22Rv1 (cell line): ENCODE measurements around the gene HMGN4.

ENCODE experiments used
- H3K27ac ChIP-seq: fragments of 450-650 bp; 2 replicates; pipeline ENCODE4 v1.5.1; 2017
- ZFX ChIP-seq: fragments of 450-650 bp; IDR thresholded peaks from 2 replicates; pipeline ENCODE4 v1.6.1; 2017; ENCODE audit warnings: antibody characterized with exemption, borderline replicate concordance
- TF ChIP-seq, protein P1 (sequence below): fragments of 450-650 bp; IDR thresholded peaks from 2 replicates; pipeline ENCODE4 v1.5.1; 2017; ENCODE audit warnings: mild to moderate bottlenecking

HMGN4 gene

DNA sequence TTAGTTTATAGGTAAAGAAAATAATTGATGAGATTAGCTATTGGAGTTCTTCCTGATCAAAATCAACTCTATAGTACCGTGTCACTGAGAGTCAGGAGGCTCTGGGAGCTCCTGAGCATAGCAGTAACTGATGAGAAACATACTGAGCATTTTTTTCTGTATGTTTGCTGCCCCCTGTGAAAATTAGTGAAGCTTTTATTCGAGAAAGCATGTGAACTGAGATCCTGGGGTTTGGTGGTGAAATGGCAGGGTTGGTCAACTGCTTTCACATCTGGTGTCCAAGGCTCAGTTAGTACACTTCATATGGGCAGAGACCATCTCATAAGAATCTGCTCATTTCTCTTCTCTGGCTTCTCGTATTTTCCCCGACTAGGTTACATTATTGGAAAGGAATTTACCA lies 54.5 kb downstream of the HMGN4 start:
- H3K27ac ChIP-seq: no peak overlapping the region
- TF ChIP-seq, protein P1, sequence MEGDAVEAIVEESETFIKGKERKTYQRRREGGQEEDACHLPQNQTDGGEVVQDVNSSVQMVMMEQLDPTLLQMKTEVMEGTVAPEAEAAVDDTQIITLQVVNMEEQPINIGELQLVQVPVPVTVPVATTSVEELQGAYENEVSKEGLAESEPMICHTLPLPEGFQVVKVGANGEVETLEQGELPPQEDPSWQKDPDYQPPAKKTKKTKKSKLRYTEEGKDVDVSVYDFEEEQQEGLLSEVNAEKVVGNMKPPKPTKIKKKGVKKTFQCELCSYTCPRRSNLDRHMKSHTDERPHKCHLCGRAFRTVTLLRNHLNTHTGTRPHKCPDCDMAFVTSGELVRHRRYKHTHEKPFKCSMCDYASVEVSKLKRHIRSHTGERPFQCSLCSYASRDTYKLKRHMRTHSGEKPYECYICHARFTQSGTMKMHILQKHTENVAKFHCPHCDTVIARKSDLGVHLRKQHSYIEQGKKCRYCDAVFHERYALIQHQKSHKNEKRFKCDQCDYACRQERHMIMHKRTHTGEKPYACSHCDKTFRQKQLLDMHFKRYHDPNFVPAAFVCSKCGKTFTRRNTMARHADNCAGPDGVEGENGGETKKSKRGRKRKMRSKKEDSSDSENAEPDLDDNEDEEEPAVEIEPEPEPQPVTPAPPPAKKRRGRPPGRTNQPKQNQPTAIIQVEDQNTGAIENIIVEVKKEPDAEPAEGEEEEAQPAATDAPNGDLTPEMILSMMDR: no peak
- no peak for TF ChIP-seq ZFX

DNA sequence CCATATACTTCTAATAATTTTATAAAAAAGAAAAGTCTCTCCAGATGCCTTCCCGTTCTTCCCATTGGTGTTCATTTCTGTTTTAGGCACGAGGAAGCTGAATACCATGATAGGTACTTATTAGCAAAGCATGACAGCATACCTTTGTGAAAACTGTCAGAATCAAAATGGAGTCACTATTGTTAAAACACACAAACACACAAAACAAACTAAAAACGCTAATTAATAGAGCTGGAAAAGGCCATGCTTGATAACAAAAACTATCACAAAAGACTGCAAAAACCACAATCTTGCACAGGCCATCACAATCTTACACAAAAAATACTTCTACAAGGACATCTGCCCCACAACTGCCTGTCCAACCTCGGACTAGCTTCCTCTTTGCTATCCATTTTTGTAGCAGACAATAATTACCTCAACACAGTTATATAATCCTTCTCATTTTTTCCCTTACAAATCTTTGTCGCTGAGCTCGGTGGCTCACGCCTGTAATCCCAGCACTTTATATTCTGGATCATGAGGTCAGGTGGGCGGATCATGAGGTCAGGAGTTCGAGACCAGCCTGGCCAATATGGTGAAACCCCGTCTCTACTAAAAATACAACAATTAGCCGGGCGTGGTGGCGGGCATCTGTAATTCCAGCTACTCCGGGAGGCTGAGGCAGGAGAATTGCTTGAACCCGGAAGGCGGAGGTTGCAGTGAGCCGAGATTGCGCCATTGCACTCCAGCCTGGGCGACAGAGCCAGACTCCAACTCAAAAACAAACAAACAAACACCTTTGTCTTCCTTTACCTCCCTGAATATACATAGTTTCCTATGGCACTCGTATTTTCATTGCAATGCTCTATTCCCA lies 55.3 kb downstream of the HMGN4 start:
- no peak overlapping the region for H3K27ac ChIP-seq
- TF ChIP-seq ZFX: no peak
- TF ChIP-seq, protein P1: no peak

DNA sequence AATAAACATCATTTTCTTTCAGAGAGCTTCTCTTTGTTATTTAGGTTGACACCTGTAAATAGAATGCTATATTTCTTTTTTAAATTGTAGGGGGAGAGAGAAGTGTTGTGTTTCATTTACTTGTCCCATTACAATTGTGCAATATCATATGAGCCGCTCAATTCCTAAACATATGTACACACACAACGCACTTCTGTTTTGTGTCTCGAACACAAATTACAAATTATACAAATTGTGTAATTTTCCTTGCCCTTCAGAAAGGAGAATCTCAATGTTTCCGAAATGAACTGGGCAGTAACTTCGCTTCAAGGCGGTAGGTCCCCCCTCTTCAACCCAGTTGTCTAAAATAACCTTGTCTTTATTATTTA lies 55.9 kb downstream of the HMGN4 start:
- H3K27ac ChIP-seq: no peak overlapping the region
- TF ChIP-seq ZFX: no peak
- TF ChIP-seq, protein P1: no peak

DNA sequence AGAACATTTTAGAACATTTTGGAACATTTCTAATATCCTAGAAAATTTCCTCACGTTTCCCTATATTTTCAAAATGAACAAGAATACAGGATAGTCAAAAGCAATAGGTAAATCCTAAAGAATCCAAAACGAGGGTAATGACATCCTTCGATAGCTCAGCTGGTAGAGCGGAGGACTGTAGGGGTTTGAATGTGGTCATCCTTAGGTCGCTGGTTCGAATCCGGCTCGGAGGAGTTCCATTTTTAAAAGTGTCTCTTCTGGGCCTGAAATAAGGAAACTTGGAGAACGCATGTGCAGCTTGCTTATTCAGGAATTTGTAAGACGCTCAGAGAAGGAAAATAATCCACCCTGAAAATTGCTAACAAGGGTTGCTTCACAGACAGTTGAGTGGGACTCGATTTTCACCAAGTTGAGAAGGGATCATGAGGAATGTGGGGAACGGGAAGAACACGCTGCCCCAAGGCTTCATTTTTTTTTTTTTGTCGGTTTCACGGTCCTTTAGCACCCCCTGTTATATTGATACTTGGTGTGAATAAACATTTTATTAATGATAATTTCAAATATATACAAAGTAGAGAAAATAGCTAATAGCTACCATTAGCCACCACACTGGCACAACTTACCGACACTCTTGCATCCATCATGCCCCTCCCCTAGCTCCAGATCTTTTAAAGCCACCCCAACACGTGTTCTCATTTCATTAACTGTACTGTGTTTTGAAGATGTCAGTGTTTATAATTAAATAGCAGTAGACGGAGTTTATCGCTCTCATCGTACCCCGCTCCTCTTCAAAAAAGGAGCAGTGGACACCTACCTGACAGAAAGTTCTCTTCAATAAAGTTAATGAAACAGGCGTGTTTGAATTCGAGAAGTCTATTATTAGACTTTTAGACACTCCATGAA lies 56.8 kb downstream of the HMGN4 start:
- H3K27ac ChIP-seq: peak overlapping the region; percentile 87
- TF ChIP-seq ZFX: no peak
- TF ChIP-seq, protein P1: no peak

DNA sequence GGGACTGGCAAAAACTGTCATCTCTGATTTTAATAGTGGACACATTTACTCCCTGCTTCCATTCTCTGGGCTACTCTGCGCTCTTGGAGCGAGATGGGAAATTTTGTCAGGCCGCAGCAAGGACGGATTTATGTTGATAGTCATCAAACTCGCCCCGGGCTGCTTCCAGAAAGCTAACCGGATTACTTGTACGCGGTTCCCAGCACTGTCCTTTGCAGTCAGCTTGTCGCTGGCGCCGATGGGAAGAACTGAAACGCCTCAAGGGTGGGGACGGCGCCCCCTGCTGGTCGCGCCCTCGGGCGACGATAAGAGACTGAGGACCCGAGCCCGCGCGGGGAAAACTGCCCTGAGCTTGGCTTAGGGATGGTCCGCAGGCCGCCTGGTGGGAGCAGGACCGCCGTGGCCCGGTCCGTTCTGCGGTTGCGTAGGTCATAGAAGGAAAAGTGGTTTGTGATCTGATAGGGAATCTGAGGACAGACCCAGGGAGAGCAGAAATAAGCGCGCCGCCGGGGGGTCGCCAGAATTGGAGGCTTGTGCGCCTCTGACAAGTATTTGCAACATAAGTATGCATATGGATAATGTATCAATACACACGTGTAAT lies 57.6 kb downstream of the HMGN4 start:
- peak overlapping the region; percentile 87 for H3K27ac ChIP-seq
- TF ChIP-seq, protein P1: peak; percentile 94
- TF ChIP-seq ZFX: no peak
